Measurements from ENCODE around the gene TRABD2B.

The TRABD2B gene

GRCh38 chr1:47978486-47978885 lies 18.7 kb downstream of the TRABD2B start:
- no peak for DNase-seq (ENCODE audit: low read depth)
- no peak overlapping the region for H3K4me3 ChIP-seq (ENCODE audit: low read length)
- TF ChIP-seq, protein P1, sequence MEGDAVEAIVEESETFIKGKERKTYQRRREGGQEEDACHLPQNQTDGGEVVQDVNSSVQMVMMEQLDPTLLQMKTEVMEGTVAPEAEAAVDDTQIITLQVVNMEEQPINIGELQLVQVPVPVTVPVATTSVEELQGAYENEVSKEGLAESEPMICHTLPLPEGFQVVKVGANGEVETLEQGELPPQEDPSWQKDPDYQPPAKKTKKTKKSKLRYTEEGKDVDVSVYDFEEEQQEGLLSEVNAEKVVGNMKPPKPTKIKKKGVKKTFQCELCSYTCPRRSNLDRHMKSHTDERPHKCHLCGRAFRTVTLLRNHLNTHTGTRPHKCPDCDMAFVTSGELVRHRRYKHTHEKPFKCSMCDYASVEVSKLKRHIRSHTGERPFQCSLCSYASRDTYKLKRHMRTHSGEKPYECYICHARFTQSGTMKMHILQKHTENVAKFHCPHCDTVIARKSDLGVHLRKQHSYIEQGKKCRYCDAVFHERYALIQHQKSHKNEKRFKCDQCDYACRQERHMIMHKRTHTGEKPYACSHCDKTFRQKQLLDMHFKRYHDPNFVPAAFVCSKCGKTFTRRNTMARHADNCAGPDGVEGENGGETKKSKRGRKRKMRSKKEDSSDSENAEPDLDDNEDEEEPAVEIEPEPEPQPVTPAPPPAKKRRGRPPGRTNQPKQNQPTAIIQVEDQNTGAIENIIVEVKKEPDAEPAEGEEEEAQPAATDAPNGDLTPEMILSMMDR (conservative IDR thresholded peaks at IDR 0.05; ENCODE audit: low read depth, low read length), result no peak

- TF ChIP-seq, protein P1 (conservative IDR thresholded peaks at IDR 0.05; ENCODE audit: low read depth, low read length), result no peak
- DNase-seq (ENCODE audit: low read depth), result no peak
- no peak overlapping the region for H3K4me3 ChIP-seq (ENCODE audit: low read length)
Observed at GRCh38 chr1:47976728-47977127, 20.5 kb downstream of the TRABD2B start.

DNA sequence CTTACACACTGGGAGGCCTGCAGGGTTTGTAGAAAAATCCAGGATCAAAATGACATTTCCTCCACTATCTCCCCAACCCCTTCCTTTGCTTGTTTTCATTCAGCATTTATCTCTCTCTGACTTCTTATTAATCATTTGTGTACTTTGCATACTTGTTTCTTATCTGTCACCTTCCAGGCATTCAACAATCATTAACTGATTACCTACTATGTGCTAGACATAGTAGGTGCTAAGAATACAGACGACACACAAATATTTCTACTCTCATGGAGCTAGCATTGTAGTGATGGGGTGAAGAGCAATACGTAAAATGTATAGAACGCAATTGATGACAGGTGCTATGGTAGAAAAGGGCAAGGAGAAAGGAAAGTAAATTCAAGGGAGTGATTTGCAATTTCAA lies 20.9 kb downstream of the TRABD2B start:
- TF ChIP-seq, protein P1 (conservative IDR thresholded peaks at IDR 0.05; ENCODE audit: low read depth, low read length), result no peak
- DNase-seq (ENCODE audit: low read depth), result no peak
- no peak overlapping the region for H3K4me3 ChIP-seq (ENCODE audit: low read length)

GRCh38 chr1:47975302-47975921 lies 21.8 kb downstream of the TRABD2B start:
- TF ChIP-seq, protein P1 (conservative IDR thresholded peaks at IDR 0.05; ENCODE audit: low read depth, low read length), result no peak
- no peak overlapping the region for H3K4me3 ChIP-seq (ENCODE audit: low read length)
- DNase-seq (ENCODE audit: low read depth), result no peak

DNA sequence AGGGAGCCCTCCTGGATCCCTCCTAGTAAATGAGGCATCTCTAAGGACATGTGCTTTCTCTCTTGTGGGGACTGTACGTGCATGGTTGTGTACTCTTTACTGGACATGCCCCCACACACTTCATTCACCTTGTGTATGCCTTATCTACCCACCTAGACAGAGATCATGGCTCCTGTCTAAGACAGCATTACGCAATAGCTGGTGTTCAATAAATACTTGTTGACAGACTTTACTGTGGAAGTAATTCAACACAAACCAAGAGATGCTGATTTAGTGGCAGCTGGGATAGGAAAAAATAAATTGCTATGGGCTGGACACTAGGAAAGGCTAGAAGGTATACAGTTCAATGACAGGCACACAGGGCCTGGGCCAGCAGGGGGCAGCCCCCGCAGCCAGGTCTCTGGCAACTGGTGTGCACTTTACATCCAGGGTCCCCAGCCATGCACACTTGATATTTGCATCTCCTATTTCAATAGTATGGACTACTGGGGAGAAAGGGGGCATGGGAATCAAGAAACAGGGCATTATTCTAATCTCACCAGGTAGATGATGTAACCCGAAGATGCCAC lies 24.2 kb downstream of the TRABD2B start:
- no peak overlapping the region for H3K4me3 ChIP-seq (ENCODE audit: low read length)
- TF ChIP-seq, protein P1 (conservative IDR thresholded peaks at IDR 0.05; ENCODE audit: low read depth, low read length), result peak; percentile 50
- DNase-seq (ENCODE audit: low read depth), result no peak

DNA sequence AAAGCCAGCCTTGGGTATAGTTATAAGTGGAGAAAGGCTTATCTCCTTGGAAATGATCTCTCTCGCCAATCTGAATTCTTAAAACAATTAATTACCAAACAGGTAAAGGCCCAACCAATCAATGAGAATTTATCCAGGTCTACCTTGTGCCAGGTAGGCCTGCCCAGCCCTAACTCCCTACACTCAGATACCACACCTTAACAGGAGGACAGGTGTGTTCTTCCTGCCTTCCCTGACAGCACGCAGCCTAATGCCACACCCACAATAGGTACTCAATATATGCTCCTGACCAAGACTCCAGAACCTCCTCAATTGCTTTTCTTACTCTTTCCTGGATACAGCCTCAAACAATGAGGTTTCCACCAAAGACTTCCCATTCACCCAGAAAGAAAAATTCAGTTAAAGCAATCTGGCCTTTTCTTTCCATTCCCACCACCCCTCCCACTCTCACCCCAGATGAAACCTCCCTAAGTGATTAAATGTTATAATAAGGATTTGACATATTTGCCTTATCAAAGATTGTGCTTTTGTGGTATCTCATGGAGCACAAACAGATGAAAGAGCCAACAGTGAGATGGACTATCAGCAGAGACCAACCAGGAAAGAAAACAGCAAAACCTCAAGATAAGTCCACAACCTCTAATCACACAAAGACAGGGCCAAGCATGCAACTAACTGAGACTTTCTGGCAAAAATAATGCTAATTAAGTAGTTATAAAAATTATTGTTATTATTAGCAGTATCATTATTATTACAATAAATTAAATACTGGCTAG lies 25.6 kb downstream of the TRABD2B start:
- H3K4me3 ChIP-seq (ENCODE audit: low read length), result no peak overlapping the region
- no peak for DNase-seq (ENCODE audit: low read depth)
- TF ChIP-seq, protein P1 (conservative IDR thresholded peaks at IDR 0.05; ENCODE audit: low read depth, low read length), result no peak

All from retinal pigment epithelial cell (primary cell).